ENCODE data around the gene MCM10.

MCM10 gene

GRCh38 chr10:13231190-13231589 is 69.8 kb downstream of the MCM10 start:
- DNase-seq (ENCODE audit: low read depth in 1 of 2, low spot score in 1 of 2) = no peak
- TF ChIP-seq CTCF (IDR thresholded peaks at IDR 0.05; ENCODE audit: insufficient read depth, low read length) (no peak), POLR2AphosphoS5 (IDR thresholded peaks at IDR 0.05; ENCODE audit: low read depth) (no peak), REST (IDR thresholded peaks at IDR 0.05; ENCODE audit: insufficient replicate concordance, low read depth) (no peak), GABPA (IDR thresholded peaks at IDR 0.05; ENCODE audit: low read depth) (no peak), SPI1 (IDR thresholded peaks at IDR 0.05; ENCODE audit: borderline replicate concordance, low read depth) (no peak)
- Histone ChIP-seq H3K4me3 (replicated peaks; ENCODE audit: insufficient read depth, low read length) (no peak overlapping the region), H3K27ac (replicated peaks) (no peak overlapping the region), H3K27me3 (ENCODE audit: insufficient read depth, poor library complexity, severe bottlenecking) (no peaks in the 10 kb centered on the region)

- Histone ChIP-seq H3K27me3 (ENCODE audit: insufficient read depth, poor library complexity, severe bottlenecking) (no peaks in the 10 kb centered on the region), H3K4me3 (replicated peaks; ENCODE audit: insufficient read depth, low read length) (no peak overlapping the region), H3K27ac (replicated peaks) (no peak overlapping the region)
- DNase-seq (ENCODE audit: low read depth in 1 of 2, low spot score in 1 of 2) = no peak
- no peak for TF ChIP-seq REST (IDR thresholded peaks at IDR 0.05; ENCODE audit: insufficient replicate concordance, low read depth)
- TF ChIP-seq CTCF (IDR thresholded peaks at IDR 0.05; ENCODE audit: insufficient read depth, low read length) = no peak
- TF ChIP-seq SPI1 (IDR thresholded peaks at IDR 0.05; ENCODE audit: borderline replicate concordance, low read depth) = no peak
- TF ChIP-seq GABPA (IDR thresholded peaks at IDR 0.05; ENCODE audit: low read depth) = no peak
- TF ChIP-seq POLR2AphosphoS5 (IDR thresholded peaks at IDR 0.05; ENCODE audit: low read depth) = no peak
These were observed 70.5 kb downstream of the MCM10 start for GRCh38 chr10:13231808-13232207.

- Histone ChIP-seq H3K4me3 (replicated peaks; ENCODE audit: insufficient read depth, low read length) (no peak overlapping the region), H3K27ac (replicated peaks) (no peak overlapping the region), H3K27me3 (ENCODE audit: insufficient read depth, poor library complexity, severe bottlenecking) (no peaks in the 10 kb centered on the region)
- no peak for DNase-seq (ENCODE audit: low read depth in 1 of 2, low spot score in 1 of 2)
- TF ChIP-seq CTCF (IDR thresholded peaks at IDR 0.05; ENCODE audit: insufficient read depth, low read length) (no peak), GABPA (IDR thresholded peaks at IDR 0.05; ENCODE audit: low read depth) (no peak), SPI1 (IDR thresholded peaks at IDR 0.05; ENCODE audit: borderline replicate concordance, low read depth) (no peak), POLR2AphosphoS5 (IDR thresholded peaks at IDR 0.05; ENCODE audit: low read depth) (no peak), REST (IDR thresholded peaks at IDR 0.05; ENCODE audit: insufficient replicate concordance, low read depth) (no peak)
These were observed 72.0 kb downstream of the MCM10 start for GRCh38 chr10:13233358-13233757.

Measured in HL-60 (cell line).